Panc1 (cell line): ENCODE results near the gene VAC14. TPM values are rescaled to one million over a fixed set of nuclear protein-coding genes. Genes with fewer than 3 reads are reported as not detected.

Source experiments
- ATAC-seq: fragments of 200-7000 bp; cut with Tn5 transposase; 2 replicates; pipeline ENCODE4 v1.9.1; 2020; ENCODE audit warnings: mild to moderate bottlenecking, moderate library complexity
- BruUV-seq: library from RNA; stranded (reverse); fragments of 400-500 nt; replicated peaks from 2 replicates; lab custom pipeline; 2021; lab: Mats Ljungman, UMichigan
- CTCF ChIA-PET: fragments of 300-600 bp; sonication (Branson Sonifier 250); formaldehyde crosslinking; loops from one replicate; lab custom pipeline; 2022; ENCODE audit warnings: antibody characterized with exemption; lab: Charles Lee
- POLR2A ChIA-PET: fragments of 300-600 bp; sonication (Branson Sonifier 250); formaldehyde crosslinking; loops from one replicate; lab custom pipeline; 2022; ENCODE audit warnings: antibody characterized with exemption; lab: Charles Lee
- DNase-seq: peaks from one replicate; pipeline ENCODE4 v3.0.0-alpha.2; 2010; ENCODE audit warnings: low read depth, low spot score
- H3K27ac ChIP-seq: 2 replicates; pipeline ENCODE4 v1.5.1; 2011; ENCODE audit warnings: mild to moderate bottlenecking, low read length, inconsistent platforms
- H3K27me3 ChIP-seq: fragments of 200-500 bp; sonication (Bioruptor generic); 2 replicates; pipeline ENCODE4 v1.6.0; 2014; ENCODE audit warnings: low read length, inconsistent platforms; ENCODE audit not compliant: control insufficient read depth, insufficient read depth
- H3K36me3 ChIP-seq: fragments of 200-500 bp; sonication (Bioruptor generic); 2 replicates; pipeline ENCODE4 v1.5.1; 2014; ENCODE audit warnings: inconsistent platforms, mild to moderate bottlenecking, low read length, moderate library complexity; ENCODE audit not compliant: control insufficient read depth, insufficient read depth
- H3K4me1 ChIP-seq: 2 replicates; pipeline ENCODE4 v1.5.1; 2011; ENCODE audit warnings: inconsistent platforms, mild to moderate bottlenecking, low read length, moderate library complexity; ENCODE audit not compliant: control insufficient read depth, insufficient read depth
- H3K4me3 ChIP-seq, 2 experiments: 2 replicates each; pipeline ENCODE4 v1.5.1; 2011 to 2012; ENCODE audit warnings: low read depth in 2 of 2, low read length in 2 of 2, mild to moderate bottlenecking in 2 of 2, inconsistent platforms in 1 of 2, moderate library complexity in 1 of 2
- H3K9me3 ChIP-seq: fragments of 200-500 bp; sonication (Bioruptor generic); 2 replicates; pipeline ENCODE4 v1.5.1; 2014; ENCODE audit warnings: low read depth, mild to moderate bottlenecking, inconsistent platforms, low read length, moderate library complexity; ENCODE audit not compliant: control insufficient read depth, insufficient read depth
- CTCF ChIP-seq: fragments of 450-650 bp; IDR thresholded peaks from 2 replicates; pipeline ENCODE4 v1.5.1; 2017; ENCODE audit warnings: mild to moderate bottlenecking
- POLR2AphosphoS5 ChIP-seq: IDR thresholded peaks from 2 replicates; pipeline ENCODE4 v1.6.1; 2012; ENCODE audit warnings: mild to moderate bottlenecking, low read depth, low read length, moderate library complexity
- SIN3A ChIP-seq: IDR thresholded peaks from 2 replicates; pipeline ENCODE4 v1.6.1; 2012; ENCODE audit warnings: low read depth, mild to moderate bottlenecking, low read length, moderate library complexity, borderline replicate concordance; ENCODE audit not compliant: insufficient read depth
- TCF7L2 ChIP-seq: IDR thresholded peaks from 2 replicates; pipeline ENCODE4 v1.6.1; 2011; ENCODE audit warnings: mild to moderate bottlenecking, low read depth, low read length, inconsistent platforms
- in situ Hi-C: cut with HindIII; loops from 2 replicates; pipeline ENCODE4 v1.10.0; 2016; ENCODE audit warnings: low sequenced_read_pairs, low pct_unique_long_range_greater_than_20kb
- intact Hi-C: fragments of 100-400 bp; cut with micrococcal nuclease; formaldehyde crosslinking; loops from one replicate; pipeline ENCODE4 v1.10.0; 2022; ENCODE audit not compliant: unreplicated experiment
- total RNA-seq: library from RNA; stranded (reverse); gene quantifications from one replicate; pipeline ENCODE4 v1.2.1, GENCODE V29; 2021; ENCODE audit not compliant: unreplicated experiment
- TF ChIP-seq, protein P1 (sequence below), 2 experiments: IDR thresholded peaks; 2 replicates each; pipeline ENCODE4 v1.6.1; 2011 to 2012; ENCODE audit warnings: low read depth in 2 of 2, control low read depth in 1 of 2, low read length in 1 of 2, mild to moderate bottlenecking in 1 of 2, moderate library complexity in 1 of 2; ENCODE audit not compliant: insufficient read depth in 1 of 2

Gene VAC14
- total RNA-seq, 1 experiment from 2014 or later, result 37.9 TPM

DNA sequence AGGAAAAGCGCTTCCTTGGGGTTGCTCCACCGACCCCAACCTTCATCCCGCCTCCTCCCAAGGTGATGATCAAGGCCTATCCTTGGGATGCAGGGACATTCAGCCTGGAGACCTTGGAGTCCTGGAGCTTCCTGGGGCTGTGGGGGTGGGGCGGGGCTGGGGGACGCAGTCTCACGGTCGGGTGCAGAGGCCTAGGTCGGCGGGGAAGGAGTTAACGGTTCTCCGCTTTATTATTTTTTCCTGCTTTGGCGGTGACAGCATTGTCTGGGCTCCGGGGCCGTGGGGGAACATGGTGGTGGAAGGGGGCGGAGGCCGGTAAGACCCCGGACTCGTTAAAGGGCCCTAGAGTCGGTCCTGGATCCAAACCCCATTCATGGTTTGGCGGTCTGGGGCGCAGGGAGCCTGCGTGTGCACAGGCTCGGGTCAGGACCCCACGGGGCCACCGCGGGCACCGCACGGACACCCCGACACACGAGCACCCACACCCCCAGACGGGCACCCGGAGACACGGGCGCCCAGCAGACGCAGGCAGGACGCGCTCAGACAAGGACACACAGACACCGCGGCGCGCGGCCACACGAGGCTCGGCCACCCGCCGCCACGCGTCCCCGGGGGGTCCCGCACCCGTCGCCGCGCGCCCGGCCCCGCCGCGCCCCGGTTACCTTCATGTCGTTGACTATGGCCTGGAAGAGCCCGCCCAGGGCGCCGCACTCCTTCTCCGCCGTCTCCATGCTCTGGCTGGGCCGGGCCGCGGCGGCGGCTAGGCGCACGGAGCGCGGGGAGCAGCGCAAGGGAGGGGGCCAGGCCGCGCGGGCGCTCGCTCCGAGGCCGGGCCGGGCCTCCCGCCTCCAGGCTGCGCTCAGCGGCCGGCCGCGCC, 115.7 kb downstream of the VAC14 start:
- CTCF ChIA-PET, result no interaction called here
- H3K27me3 ChIP-seq, result no peaks in the 10 kb centered on the region
- no TSS peak for BruUV-seq
- POLR2A ChIA-PET, result no interaction called here
- peaks cover 4% of the 10 kb centered on the region; the same call in 1 of the 2 replicates for H3K36me3 ChIP-seq
- peaks cover 46% of the 10 kb centered on the region for H3K4me1 ChIP-seq
- peak; percentile 54 for ATAC-seq
- intact Hi-C loops (no loop called here), in situ Hi-C loops (no loop called here)
- H3K4me3 ChIP-seq, result peak overlapping the region; percentile 61 to 63
- no peak for DNase-seq
- H3K27ac ChIP-seq, result peak overlapping the region; percentile 76
- 0 out of 2 replicates have a peak, but pooled peaks have one; percentile 15 for TF ChIP-seq SIN3A
- no peak for TF ChIP-seq TCF7L2
- no peaks in the 10 kb centered on the region for H3K9me3 ChIP-seq

GRCh38 chr16:70684146-70685060, 116.6 kb downstream of the VAC14 start:
- ChIA-PET CTCF (no interaction called here), POLR2A (no interaction called here)
- peak overlapping the region; percentile 76 for H3K27ac ChIP-seq
- H3K9me3 ChIP-seq, result no peaks in the 10 kb centered on the region
- ATAC-seq (no peak), DNase-seq (no peak)
- BruUV-seq, result no TSS peak
- TF ChIP-seq SIN3A, result no peak
- TF ChIP-seq, protein P1, sequence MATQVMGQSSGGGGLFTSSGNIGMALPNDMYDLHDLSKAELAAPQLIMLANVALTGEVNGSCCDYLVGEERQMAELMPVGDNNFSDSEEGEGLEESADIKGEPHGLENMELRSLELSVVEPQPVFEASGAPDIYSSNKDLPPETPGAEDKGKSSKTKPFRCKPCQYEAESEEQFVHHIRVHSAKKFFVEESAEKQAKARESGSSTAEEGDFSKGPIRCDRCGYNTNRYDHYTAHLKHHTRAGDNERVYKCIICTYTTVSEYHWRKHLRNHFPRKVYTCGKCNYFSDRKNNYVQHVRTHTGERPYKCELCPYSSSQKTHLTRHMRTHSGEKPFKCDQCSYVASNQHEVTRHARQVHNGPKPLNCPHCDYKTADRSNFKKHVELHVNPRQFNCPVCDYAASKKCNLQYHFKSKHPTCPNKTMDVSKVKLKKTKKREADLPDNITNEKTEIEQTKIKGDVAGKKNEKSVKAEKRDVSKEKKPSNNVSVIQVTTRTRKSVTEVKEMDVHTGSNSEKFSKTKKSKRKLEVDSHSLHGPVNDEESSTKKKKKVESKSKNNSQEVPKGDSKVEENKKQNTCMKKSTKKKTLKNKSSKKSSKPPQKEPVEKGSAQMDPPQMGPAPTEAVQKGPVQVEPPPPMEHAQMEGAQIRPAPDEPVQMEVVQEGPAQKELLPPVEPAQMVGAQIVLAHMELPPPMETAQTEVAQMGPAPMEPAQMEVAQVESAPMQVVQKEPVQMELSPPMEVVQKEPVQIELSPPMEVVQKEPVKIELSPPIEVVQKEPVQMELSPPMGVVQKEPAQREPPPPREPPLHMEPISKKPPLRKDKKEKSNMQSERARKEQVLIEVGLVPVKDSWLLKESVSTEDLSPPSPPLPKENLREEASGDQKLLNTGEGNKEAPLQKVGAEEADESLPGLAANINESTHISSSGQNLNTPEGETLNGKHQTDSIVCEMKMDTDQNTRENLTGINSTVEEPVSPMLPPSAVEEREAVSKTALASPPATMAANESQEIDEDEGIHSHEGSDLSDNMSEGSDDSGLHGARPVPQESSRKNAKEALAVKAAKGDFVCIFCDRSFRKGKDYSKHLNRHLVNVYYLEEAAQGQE (IDR thresholded peaks at IDR 0.05; ENCODE audit: insufficient read depth in 1 of 2, low read depth in 2 of 2, low read length in 1 of 2), result no peak
- TF ChIP-seq CTCF, result no peak
- TF ChIP-seq POLR2AphosphoS5, result no peak
- no peak for TF ChIP-seq TCF7L2
- H3K4me3 ChIP-seq, result peak overlapping the region; percentile 61 to 63
- H3K27me3 ChIP-seq, result no peaks in the 10 kb centered on the region
- H3K36me3 ChIP-seq, result peaks cover 4% of the 10 kb centered on the region; the same call in 1 of the 2 replicates
- intact Hi-C loops, result loop anchor here (5.0 kb wide), 1 partner anchor 88 kb away; no protein-coding TSS in a partner anchor
- in situ Hi-C loops, result no loop called here
- peaks cover 46% of the 10 kb centered on the region for H3K4me1 ChIP-seq
